Psoas muscle (tissue), 8 donors: Measurements from ENCODE around the gene PASK. TPM values are rescaled to one million over a fixed set of nuclear protein-coding genes. Genes with fewer than 3 reads are reported as not detected.
A peak's percentile ranks its signal among the peaks of the same experiment; 100 is the strongest.
"Not testable (repeated sequence)": the region's sequence is repeated elsewhere in the genome, so short reads cannot be mapped to it uniquely, and the experiment has no call there.

Experiments used
- ATAC-seq, 4 donors: fragments of 200-7000 bp; cut with Tn5 transposase; one replicate each; pipeline ENCODE4 v1.9.1; 2020; ENCODE audit warnings: moderate library complexity in 3 of 4, mild to moderate bottlenecking in 2 of 4
- DNase-seq, 2 donors: peaks; one replicate each; pipeline ENCODE4 v3.0.0-alpha.2; 2020
- H3K27ac ChIP-seq: fragments of 200-600 bp; one replicate; pipeline ENCODE4 v1.8.0; 2022
- H3K27me3 ChIP-seq, 3 donors: fragments of 200-600 bp in 1 of 3; one replicate each; pipeline versions ENCODE4 v1.6.1 to v1.8.0; 2013 to 2022; ENCODE audit warnings: low read length in 2 of 3, mild to moderate bottlenecking in 2 of 3, moderate library complexity in 1 of 3; ENCODE audit not compliant: insufficient read depth in 3 of 3
- H3K36me3 ChIP-seq, 2 donors: fragments of 200-600 bp in 1 of 2; one replicate each; pipeline versions ENCODE4 v1.6.1 to v1.8.0; 2013 to 2022; ENCODE audit warnings: low read depth in 1 of 2, mild to moderate bottlenecking in 1 of 2, moderate library complexity in 1 of 2; ENCODE audit not compliant: insufficient read depth in 1 of 2
- H3K4me1 ChIP-seq: fragments of 200-600 bp; one replicate; pipeline ENCODE4 v1.8.0; 2022
- H3K4me3 ChIP-seq: fragments of 200-600 bp; one replicate; pipeline ENCODE4 v1.8.0; 2022; ENCODE audit warnings: mild to moderate bottlenecking
- H3K9me3 ChIP-seq: fragments of 200-600 bp; one replicate; pipeline ENCODE4 v1.8.0; 2022
- WGBS, 3 donors: extraction: QIAGEN DNeasy Blood & Tissue Kit; methylation state at CpG; one replicate each; pipeline versions ENCODE4 v1.1.6 to v1.1.7; 2013; 5-methylcytosine and 5-hydroxymethylcytosine counted together
- intact Hi-C, 2 donors: fragments of 100-400 bp; cut with DNase I; formaldehyde crosslinking; loops; one replicate each; pipeline versions ENCODE4 v1.11.0 to v1.14.2; 2022
- polyA plus RNA-seq, 3 donors: library from polyadenylated mRNA; stranded (reverse); fragments of 200-250 nt; gene quantifications; one replicate each; pipeline ENCODE4 v1.2.3, GENCODE V29; 2013
- total RNA-seq, 4 donors: library from RNA; stranded (reverse); fragmentation: NEBNext Ultra II Directional in 2 of 4; extraction: Animal tissue kit (Norgen Biotek cat#: 25700) in 2 of 4; gene quantifications; one replicate each; pipeline versions ENCODE4 v1.2.1 to v1.2.4, GENCODE V29; 2021 to 2023
- TF ChIP-seq, protein P1 (sequence below): fragments of 200-600 bp; IDR thresholded peaks from one replicate; pipeline ENCODE4 v1.8.0; 2022; ENCODE audit warnings: antibody characterized with exemption
- donor health status: healthy with polysubstance abuse.
- donor health status: DM: no; HTN: no; CAD: no; lungs with moderate emphysema.
- donor health status: Bipolar disorder and iron deficiency.
- donor health status: healthy.
- donor health status: DM: yes; HTN: yes; CAD: no.
- donor health status: DM: no; HTN: no; CAD: no.
- donor health status: DM: no; HTN: no; CAD: no.
- donor health status: DM: yes; HTN: yes; CAD: no.

PASK gene
- total and polyA plus RNA-seq, 7 donors = 0.41 to 1.9 (median 0.95) TPM

DNA sequence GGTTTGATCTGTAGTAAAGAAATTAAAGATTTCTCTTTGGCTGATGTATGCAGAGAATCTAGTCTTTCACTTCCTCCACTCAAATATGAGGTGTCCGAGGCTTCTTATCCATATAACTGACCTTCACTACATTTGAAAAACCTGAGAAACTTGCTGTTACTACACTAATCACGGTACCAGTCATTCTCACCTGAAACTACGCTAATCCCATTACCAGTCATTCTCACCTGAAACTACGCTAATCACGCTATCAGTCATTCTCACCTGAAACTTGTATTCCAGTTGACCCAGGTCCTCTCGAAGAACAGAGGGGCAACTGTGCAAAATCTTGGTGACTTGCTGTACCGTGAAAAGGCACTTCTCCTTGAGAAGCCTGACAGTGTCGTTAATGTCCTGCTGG, 52.3 kb downstream of the PASK start:
- H3K4me1 ChIP-seq = peaks cover 26% of the 10 kb centered on the region
- intact Hi-C loops = no loop called here
- no peak overlapping the region for H3K4me3 ChIP-seq
- 89 to 93% (median 89%) methylated on average over 8 of the region's 8 CpGs for WGBS, 3 donors
- H3K27ac ChIP-seq = no peak overlapping the region
- ATAC-seq (no peak), DNase-seq (no peak)
- no peaks in the 10 kb centered on the region for H3K9me3 ChIP-seq
- TF ChIP-seq, protein P1, sequence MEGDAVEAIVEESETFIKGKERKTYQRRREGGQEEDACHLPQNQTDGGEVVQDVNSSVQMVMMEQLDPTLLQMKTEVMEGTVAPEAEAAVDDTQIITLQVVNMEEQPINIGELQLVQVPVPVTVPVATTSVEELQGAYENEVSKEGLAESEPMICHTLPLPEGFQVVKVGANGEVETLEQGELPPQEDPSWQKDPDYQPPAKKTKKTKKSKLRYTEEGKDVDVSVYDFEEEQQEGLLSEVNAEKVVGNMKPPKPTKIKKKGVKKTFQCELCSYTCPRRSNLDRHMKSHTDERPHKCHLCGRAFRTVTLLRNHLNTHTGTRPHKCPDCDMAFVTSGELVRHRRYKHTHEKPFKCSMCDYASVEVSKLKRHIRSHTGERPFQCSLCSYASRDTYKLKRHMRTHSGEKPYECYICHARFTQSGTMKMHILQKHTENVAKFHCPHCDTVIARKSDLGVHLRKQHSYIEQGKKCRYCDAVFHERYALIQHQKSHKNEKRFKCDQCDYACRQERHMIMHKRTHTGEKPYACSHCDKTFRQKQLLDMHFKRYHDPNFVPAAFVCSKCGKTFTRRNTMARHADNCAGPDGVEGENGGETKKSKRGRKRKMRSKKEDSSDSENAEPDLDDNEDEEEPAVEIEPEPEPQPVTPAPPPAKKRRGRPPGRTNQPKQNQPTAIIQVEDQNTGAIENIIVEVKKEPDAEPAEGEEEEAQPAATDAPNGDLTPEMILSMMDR = no peak
- peaks cover 3 to 84% of the 10 kb centered on the region in 2 donors for H3K36me3 ChIP-seq
- H3K27me3 ChIP-seq = no peaks in the 10 kb centered on the region

DNA sequence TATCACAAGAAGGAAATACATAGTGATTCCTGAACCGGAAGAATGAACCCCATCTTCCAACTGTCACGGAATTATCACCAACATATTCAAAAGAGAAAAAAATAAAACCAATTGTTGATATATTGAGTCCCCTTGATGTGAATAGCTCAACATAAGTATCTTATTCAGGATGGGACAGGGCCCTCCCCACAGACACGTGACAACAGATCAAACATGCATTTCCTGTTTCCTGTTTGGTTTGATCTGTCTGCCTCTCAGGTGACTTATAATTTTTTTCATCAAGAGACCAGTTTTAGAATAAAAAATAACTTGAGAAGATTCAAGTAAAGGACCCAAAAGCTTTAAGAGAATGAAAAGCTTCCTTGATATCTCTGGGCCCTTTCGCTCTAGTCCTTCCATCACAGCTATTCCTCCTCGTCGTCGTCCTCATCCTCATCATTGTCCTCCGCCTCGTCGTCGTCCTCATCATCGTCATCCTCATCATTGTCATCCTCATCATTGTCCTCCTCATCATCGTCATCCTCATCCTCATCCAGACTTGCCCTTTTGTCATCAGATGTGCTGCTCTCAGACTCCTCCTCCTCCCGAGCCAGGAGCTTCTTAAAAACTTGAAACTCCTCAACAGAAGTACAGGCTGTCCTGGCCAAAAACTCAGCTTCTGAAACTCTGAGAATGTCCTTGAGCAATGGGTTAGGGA, 53.5 kb downstream of the PASK start:
- Histone ChIP-seq H3K4me3 (no peak overlapping the region), H3K36me3 (peaks cover 3 to 96% of the 10 kb centered on the region in 2 donors), H3K27ac (no peak overlapping the region), H3K27me3 (no peaks in the 10 kb centered on the region), H3K9me3 (no peaks in the 10 kb centered on the region), H3K4me1 (peaks cover 19% of the 10 kb centered on the region)
- DNase-seq (no peak), ATAC-seq (no peak)
- TF ChIP-seq, protein P1 = no peak
- 80 to 82% (median 82%) methylated on average over 14 of the region's 14 CpGs for WGBS, 3 donors
- intact Hi-C loops = no loop called here

DNA sequence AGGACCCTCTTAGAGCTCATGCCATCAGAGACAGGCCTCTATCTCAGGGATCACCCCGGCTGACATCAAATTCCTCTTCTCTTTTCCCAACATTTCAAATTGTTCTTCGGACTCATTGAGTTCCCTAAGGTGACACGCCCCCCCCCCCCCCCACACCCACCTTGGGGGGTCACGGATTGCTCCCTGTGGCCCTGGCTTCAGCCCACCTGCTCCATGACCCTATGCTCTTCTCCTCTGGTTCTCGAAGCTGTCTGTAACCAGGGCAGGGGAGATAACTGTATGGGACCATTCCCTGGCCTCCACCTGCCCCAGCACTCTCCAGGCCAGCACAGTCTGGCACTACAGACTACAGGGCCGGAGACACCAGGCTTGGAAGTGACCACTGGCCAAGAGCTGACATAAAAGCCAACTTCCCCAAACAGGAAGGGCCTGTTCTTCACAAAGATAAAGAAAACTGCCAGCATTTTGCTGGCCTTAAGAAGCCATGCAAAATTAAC, 54.3 kb downstream of the PASK start:
- no peak overlapping the region for H3K27ac ChIP-seq
- peaks cover 3 to 96% of the 10 kb centered on the region in 2 donors for H3K36me3 ChIP-seq
- intact Hi-C loops = no loop called here
- H3K4me1 ChIP-seq = peaks cover 13% of the 10 kb centered on the region
- no peaks in the 10 kb centered on the region for H3K27me3 ChIP-seq
- ATAC-seq (no peak), DNase-seq (no peak)
- H3K4me3 ChIP-seq = no peak overlapping the region
- 65 to 80% (median 69%) methylated on average over 5 to 6 of the region's 6 CpGs for WGBS, 3 donors
- TF ChIP-seq, protein P1 = no peak
- no peaks in the 10 kb centered on the region for H3K9me3 ChIP-seq

DNA sequence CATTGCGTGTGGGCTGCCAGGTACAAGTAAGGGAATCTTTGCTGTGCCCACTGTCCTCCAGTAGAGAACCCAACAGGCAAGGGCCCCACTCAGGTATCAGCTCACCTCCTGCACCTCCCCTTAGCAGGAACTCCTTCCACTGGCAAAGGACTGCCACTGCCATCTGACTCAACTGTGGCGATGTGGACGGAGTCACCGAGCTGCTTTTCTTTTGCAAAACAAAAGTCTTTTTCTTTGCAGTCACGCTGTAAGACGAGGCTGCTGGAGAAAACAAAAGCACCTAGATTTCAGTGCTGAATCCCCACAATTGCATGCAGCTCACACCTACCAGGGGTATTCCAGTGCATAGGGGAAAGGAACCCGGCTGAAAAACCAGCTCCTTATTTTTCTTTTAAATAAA, 55.1 kb downstream of the PASK start:
- DNase-seq (no peak), ATAC-seq (no peak)
- Histone ChIP-seq H3K4me3 (no peak overlapping the region), H3K4me1 (peaks cover 13% of the 10 kb centered on the region), H3K27me3 (no peaks in the 10 kb centered on the region), H3K36me3 (peaks cover 7 to 96% of the 10 kb centered on the region in 2 donors), H3K27ac (peak overlapping the region; percentile 76), H3K9me3 (no peaks in the 10 kb centered on the region)
- intact Hi-C loops = no loop called here
- TF ChIP-seq, protein P1 = no peak
- 88 to 95% (median 90%) methylated on average over 7 of the region's 7 CpGs for WGBS, 3 donors

DNA sequence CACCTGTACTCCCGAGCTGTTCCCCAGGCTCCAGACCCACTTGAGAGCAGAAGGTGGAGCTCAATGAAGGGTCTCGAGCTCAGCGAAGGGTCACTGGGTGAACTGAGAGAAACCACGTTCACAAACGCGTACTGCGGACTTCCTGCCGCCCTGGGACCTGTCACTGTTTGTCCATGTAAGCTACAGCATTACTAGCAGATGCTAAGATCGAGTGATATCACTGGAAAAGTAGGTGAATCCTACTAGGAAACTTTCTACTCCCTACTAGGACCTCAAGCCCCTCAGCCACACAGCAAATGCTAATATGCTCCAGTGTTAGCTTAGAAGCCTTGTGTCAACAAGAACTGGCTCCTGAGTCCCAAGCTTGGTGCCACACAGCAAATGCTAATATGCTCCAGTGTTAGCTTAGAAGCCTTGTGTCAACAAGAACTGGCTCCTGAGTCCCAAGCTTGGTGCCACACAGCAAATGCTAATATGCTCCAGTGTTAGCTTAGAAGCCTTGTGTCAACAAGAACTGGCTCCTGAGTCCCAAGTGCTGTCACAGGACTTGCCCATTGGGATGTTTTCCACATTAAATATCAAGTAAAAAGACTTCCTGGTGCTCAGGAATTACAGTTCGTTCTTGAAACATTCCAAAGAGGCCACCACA, 56.0 kb downstream of the PASK start:
- peak overlapping the region; percentile 76 for H3K27ac ChIP-seq
- ATAC-seq, H3K4me1 ChIP-seq, H3K4me3 ChIP-seq, H3K27me3 ChIP-seq, H3K9me3 ChIP-seq, intact Hi-C loops, DNase-seq: not testable (repeated sequence)
- peaks cover 10 to 96% of the 10 kb centered on the region in 2 donors for H3K36me3 ChIP-seq
- whole genome bisulfite sequencing, 3 donors = 75 to 86% (median 78%) methylated on average over 10 of the region's 10 CpGs
